Measurements from ENCODE around the gene PWWP2A. TPM values are rescaled to one million over a fixed set of nuclear protein-coding genes. Genes with fewer than 3 reads are reported as not detected.
"Not testable (repeated sequence)": the region's sequence is repeated elsewhere in the genome, so short reads cannot be mapped to it uniquely, and the experiment has no call there.

Gene PWWP2A
- total RNA-seq, 1 experiment from 2014 or later: 34.4 TPM

DNA sequence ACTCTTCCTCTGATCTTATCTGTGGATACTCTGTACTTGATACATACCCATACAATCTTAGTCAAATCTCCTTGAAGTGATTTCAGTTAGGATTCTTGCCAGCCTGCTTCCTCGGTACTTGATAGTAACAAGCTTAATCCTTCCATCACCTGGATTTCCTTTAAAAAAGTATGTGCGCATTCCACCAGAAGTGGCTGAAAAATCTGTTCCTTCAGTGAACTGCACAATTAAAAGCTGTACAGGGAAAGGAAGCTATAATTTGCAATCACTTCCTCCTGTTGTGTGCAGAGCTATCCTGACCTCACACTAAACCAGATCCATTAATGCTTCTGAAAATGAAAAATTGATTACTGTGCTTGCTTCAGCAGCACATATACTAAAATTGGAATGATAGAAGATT, 47.3 kb downstream of the PWWP2A start:
- BruUV-seq (replicated peaks): no TSS peak
- Histone ChIP-seq H3K9me3 (no peaks in the 10 kb centered on the region), H3K36me3 (ENCODE audit: control insufficient read depth, insufficient read depth, low read length) (no peaks in the 10 kb centered on the region), H3K4me1 (no peaks in the 10 kb centered on the region), H3K4me3 (ENCODE audit: low read depth, low read length) (no peak overlapping the region), H3K27me3 (replicated peaks; ENCODE audit: control insufficient read depth, insufficient read depth, low read length) (no peaks in the 10 kb centered on the region)
- intact Hi-C loops (cut with micrococcal nuclease; ENCODE audit: unreplicated experiment): no loop called here
- Mint-ChIP-seq H3K4me3 (ENCODE audit: unreplicated experiment) (no peak overlapping the region), H3K36me3 (ENCODE audit: insufficient read depth, unreplicated experiment) (peaks cover 6% of the 10 kb centered on the region), H3K27ac (ENCODE audit: unreplicated experiment) (peak overlapping the region; percentile 45), H3K27me3 (ENCODE audit: insufficient read depth, unreplicated experiment) (no peaks in the 10 kb centered on the region), H3K9me3 (ENCODE audit: unreplicated experiment) (no peaks in the 10 kb centered on the region), H3K4me1 (ENCODE audit: low read depth, unreplicated experiment) (peaks cover 7% of the 10 kb centered on the region)
- DNase-seq: no peak
- CTCF ChIA-PET: no interaction called here
- TF ChIP-seq, protein P1, sequence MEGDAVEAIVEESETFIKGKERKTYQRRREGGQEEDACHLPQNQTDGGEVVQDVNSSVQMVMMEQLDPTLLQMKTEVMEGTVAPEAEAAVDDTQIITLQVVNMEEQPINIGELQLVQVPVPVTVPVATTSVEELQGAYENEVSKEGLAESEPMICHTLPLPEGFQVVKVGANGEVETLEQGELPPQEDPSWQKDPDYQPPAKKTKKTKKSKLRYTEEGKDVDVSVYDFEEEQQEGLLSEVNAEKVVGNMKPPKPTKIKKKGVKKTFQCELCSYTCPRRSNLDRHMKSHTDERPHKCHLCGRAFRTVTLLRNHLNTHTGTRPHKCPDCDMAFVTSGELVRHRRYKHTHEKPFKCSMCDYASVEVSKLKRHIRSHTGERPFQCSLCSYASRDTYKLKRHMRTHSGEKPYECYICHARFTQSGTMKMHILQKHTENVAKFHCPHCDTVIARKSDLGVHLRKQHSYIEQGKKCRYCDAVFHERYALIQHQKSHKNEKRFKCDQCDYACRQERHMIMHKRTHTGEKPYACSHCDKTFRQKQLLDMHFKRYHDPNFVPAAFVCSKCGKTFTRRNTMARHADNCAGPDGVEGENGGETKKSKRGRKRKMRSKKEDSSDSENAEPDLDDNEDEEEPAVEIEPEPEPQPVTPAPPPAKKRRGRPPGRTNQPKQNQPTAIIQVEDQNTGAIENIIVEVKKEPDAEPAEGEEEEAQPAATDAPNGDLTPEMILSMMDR (IDR thresholded peaks at IDR 0.05; ENCODE audit: insufficient read depth in 1 of 2, low read depth in 1 of 2, low read length in 1 of 2, severe bottlenecking in 1 of 2, unreplicated experiment in 1 of 2): no peak
- POLR2A ChIA-PET: no interaction called here

DNA sequence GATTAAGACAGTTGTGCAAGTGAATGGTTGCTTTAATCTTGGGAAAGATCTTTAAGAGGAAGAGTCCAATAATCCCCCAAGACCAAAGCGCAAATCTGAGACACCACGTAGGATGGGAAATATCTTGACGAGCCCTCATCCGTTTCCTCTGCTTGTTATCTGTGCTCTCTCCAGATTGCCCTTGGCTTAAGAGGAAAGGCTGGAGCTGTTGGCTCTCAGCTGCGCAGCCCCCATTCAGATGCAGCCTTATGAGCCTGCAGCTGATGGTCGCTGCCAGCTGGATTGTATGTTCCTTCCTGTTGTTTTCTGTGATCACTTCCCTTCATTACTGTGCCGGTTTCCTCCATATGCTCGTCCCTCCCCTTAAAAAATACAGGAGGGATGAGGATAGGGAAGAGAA, 47.7 kb downstream of the PWWP2A start:
- H3K36me3 Mint-ChIP-seq (ENCODE audit: insufficient read depth, unreplicated experiment): peaks cover 6% of the 10 kb centered on the region
- Histone ChIP-seq H3K36me3 (ENCODE audit: control insufficient read depth, insufficient read depth, low read length) (no peaks in the 10 kb centered on the region), H3K4me1 (no peaks in the 10 kb centered on the region), H3K27me3 (replicated peaks; ENCODE audit: control insufficient read depth, insufficient read depth, low read length) (no peaks in the 10 kb centered on the region), H3K9me3 (no peaks in the 10 kb centered on the region), H3K4me3 (ENCODE audit: low read depth, low read length) (no peak overlapping the region)
- intact Hi-C loops (cut with micrococcal nuclease; ENCODE audit: unreplicated experiment): no loop called here
- POLR2A ChIA-PET: no interaction called here
- H3K9me3 Mint-ChIP-seq (ENCODE audit: unreplicated experiment): no peaks in the 10 kb centered on the region
- CTCF ChIA-PET: no interaction called here
- no TSS peak for BruUV-seq (replicated peaks)
- DNase-seq: no peak
- peak overlapping the region; percentile 45 for H3K27ac Mint-ChIP-seq (ENCODE audit: unreplicated experiment)
- no peaks in the 10 kb centered on the region for H3K27me3 Mint-ChIP-seq (ENCODE audit: insufficient read depth, unreplicated experiment)
- H3K4me1 Mint-ChIP-seq (ENCODE audit: low read depth, unreplicated experiment): peaks cover 7% of the 10 kb centered on the region
- H3K4me3 Mint-ChIP-seq (ENCODE audit: unreplicated experiment): no peak overlapping the region
- TF ChIP-seq, protein P1 (IDR thresholded peaks at IDR 0.05; ENCODE audit: insufficient read depth in 1 of 2, low read depth in 1 of 2, low read length in 1 of 2, severe bottlenecking in 1 of 2, unreplicated experiment in 1 of 2): no peak

DNA sequence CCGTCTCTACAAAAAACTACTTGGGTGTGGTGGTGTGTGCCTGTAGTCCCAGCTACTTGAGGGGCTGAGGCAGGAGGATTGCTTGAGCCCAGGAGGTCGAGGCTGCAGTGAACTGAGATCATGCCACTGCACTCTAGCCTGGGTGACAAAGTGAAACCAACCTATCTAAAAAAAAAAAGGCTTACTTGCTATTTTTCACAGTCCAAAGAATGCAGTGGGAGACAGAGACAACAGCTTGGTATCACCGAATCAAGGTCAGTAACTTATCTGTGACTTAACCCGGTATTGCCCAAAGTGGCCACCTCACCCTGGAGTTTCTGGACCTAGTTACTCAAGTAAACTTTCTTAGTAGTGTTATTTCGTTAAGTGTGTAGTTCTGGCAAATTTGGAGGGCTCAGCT, 50.1 kb downstream of the PWWP2A start:
- H3K27ac Mint-ChIP-seq (ENCODE audit: unreplicated experiment); H3K9me3 ChIP-seq; H3K27me3 ChIP-seq (replicated peaks; ENCODE audit: control insufficient read depth, insufficient read depth, low read length); H3K27me3 Mint-ChIP-seq (ENCODE audit: insufficient read depth, unreplicated experiment); H3K4me3 ChIP-seq (ENCODE audit: low read depth, low read length); POLR2A ChIA-PET; H3K36me3 ChIP-seq (ENCODE audit: control insufficient read depth, insufficient read depth, low read length); intact Hi-C loops (cut with micrococcal nuclease; ENCODE audit: unreplicated experiment); BruUV-seq (replicated peaks); DNase-seq; H3K9me3 Mint-ChIP-seq (ENCODE audit: unreplicated experiment); H3K4me3 Mint-ChIP-seq (ENCODE audit: unreplicated experiment): not testable (repeated sequence)
- Mint-ChIP-seq H3K36me3 (ENCODE audit: insufficient read depth, unreplicated experiment) (peaks cover 14% of the 10 kb centered on the region), H3K4me1 (ENCODE audit: low read depth, unreplicated experiment) (peaks cover 20% of the 10 kb centered on the region)
- H3K4me1 ChIP-seq: peaks cover 16% of the 10 kb centered on the region
- CTCF ChIA-PET: interaction anchor here (0.6 to 1.5 kb wide), 2 partner anchors 47 to 218 kb away, joined by 4 read pairs; no protein-coding TSS in a partner anchor

All from Caco-2 (cell line).